ENCODE measurements around the gene SIK3.

SIK3 gene

GRCh38 chr11:117083011-117083935 is 15.0 kb downstream of the SIK3 start:
- no peak overlapping the region for H3K4me3 ChIP-seq (ENCODE audit: control insufficient read depth, low read depth, low read length)
- DNase-seq (ENCODE audit: low read depth): no peak
- TF ChIP-seq CTCF (IDR thresholded peaks at IDR 0.05; ENCODE audit: control insufficient read depth, insufficient read depth, low read depth, low read length, missing control alignments): no peak

GRCh38 chr11:117081908-117082307 is 16.3 kb downstream of the SIK3 start:
- no peak overlapping the region for H3K4me3 ChIP-seq (ENCODE audit: control insufficient read depth, low read depth, low read length)
- DNase-seq (ENCODE audit: low read depth): no peak
- TF ChIP-seq CTCF (IDR thresholded peaks at IDR 0.05; ENCODE audit: control insufficient read depth, insufficient read depth, low read depth, low read length, missing control alignments): no peak

- TF ChIP-seq CTCF (IDR thresholded peaks at IDR 0.05; ENCODE audit: control insufficient read depth, insufficient read depth, low read depth, low read length, missing control alignments): no peak
- DNase-seq (ENCODE audit: low read depth): no peak
- H3K4me3 ChIP-seq (ENCODE audit: control insufficient read depth, low read depth, low read length): no peak overlapping the region
Measured at GRCh38 chr11:117080370-117080769, 17.9 kb downstream of the SIK3 start.

GRCh38 chr11:117076941-117077691 is 21.1 kb downstream of the SIK3 start:
- H3K4me3 ChIP-seq (ENCODE audit: control insufficient read depth, low read depth, low read length): no peak overlapping the region
- DNase-seq (ENCODE audit: low read depth): no peak
- TF ChIP-seq CTCF (IDR thresholded peaks at IDR 0.05; ENCODE audit: control insufficient read depth, insufficient read depth, low read depth, low read length, missing control alignments): no peak

- H3K4me3 ChIP-seq (ENCODE audit: control insufficient read depth, low read depth, low read length): no peak overlapping the region
- DNase-seq (ENCODE audit: low read depth): no peak
- no peak for TF ChIP-seq CTCF (IDR thresholded peaks at IDR 0.05; ENCODE audit: control insufficient read depth, insufficient read depth, low read depth, low read length, missing control alignments)
Measured at GRCh38 chr11:117075186-117075585, 23.0 kb downstream of the SIK3 start.

- no peak for TF ChIP-seq CTCF (IDR thresholded peaks at IDR 0.05; ENCODE audit: control insufficient read depth, insufficient read depth, low read depth, low read length, missing control alignments)
- no peak for DNase-seq (ENCODE audit: low read depth)
- H3K4me3 ChIP-seq (ENCODE audit: control insufficient read depth, low read depth, low read length): no peak overlapping the region
Measured at GRCh38 chr11:117074119-117074518, 24.1 kb downstream of the SIK3 start.
